Measurements from ENCODE around the gene CDK5RAP2.
"Not testable (repeated sequence)": the region's sequence is repeated elsewhere in the genome, so short reads cannot be mapped to it uniquely, and the experiment has no call there.

Gene CDK5RAP2

GRCh38 chr9:120521101-120521500 is 58.9 kb downstream of the CDK5RAP2 start:
- in situ Hi-C loops (cut with HindIII; ENCODE audit: low sequenced_read_pairs), result no loop called here

GRCh38 chr9:120515996-120516395 is 64.0 kb downstream of the CDK5RAP2 start:
- in situ Hi-C loops (cut with HindIII; ENCODE audit: low sequenced_read_pairs), result not testable (repeated sequence)

- in situ Hi-C loops (cut with HindIII; ENCODE audit: low sequenced_read_pairs), result not testable (repeated sequence)
These were observed 64.5 kb downstream of the CDK5RAP2 start for GRCh38 chr9:120515481-120515880.

GRCh38 chr9:120514405-120514804 is 65.6 kb downstream of the CDK5RAP2 start:
- in situ Hi-C loops (cut with HindIII; ENCODE audit: low sequenced_read_pairs), result no loop called here

- in situ Hi-C loops (cut with HindIII; ENCODE audit: low sequenced_read_pairs), result no loop called here
These were observed 66.1 kb downstream of the CDK5RAP2 start for GRCh38 chr9:120513825-120514396.

- in situ Hi-C loops (cut with HindIII; ENCODE audit: low sequenced_read_pairs), result no loop called here
These were observed 69.2 kb downstream of the CDK5RAP2 start for GRCh38 chr9:120510816-120511215.

GRCh38 chr9:120507936-120508510 is 71.9 kb downstream of the CDK5RAP2 start:
- in situ Hi-C loops (cut with HindIII; ENCODE audit: low sequenced_read_pairs), result no loop called here

- in situ Hi-C loops (cut with HindIII; ENCODE audit: low sequenced_read_pairs), result no loop called here
These were observed 74.8 kb downstream of the CDK5RAP2 start for GRCh38 chr9:120505186-120505585.

- in situ Hi-C loops (cut with HindIII; ENCODE audit: low sequenced_read_pairs), result no loop called here
These were observed 79.2 kb downstream of the CDK5RAP2 start for GRCh38 chr9:120500733-120501132.

- in situ Hi-C loops (cut with HindIII; ENCODE audit: low sequenced_read_pairs), result not testable (repeated sequence)
These were observed 82.1 kb downstream of the CDK5RAP2 start for GRCh38 chr9:120497865-120498264.

GRCh38 chr9:120496438-120496837 is 83.5 kb downstream of the CDK5RAP2 start:
- in situ Hi-C loops (cut with HindIII; ENCODE audit: low sequenced_read_pairs), result not testable (repeated sequence)

- in situ Hi-C loops (cut with HindIII; ENCODE audit: low sequenced_read_pairs), result no loop called here
These were observed 88.9 kb downstream of the CDK5RAP2 start for GRCh38 chr9:120490888-120491595.

GRCh38 chr9:120486835-120487234 is 93.1 kb downstream of the CDK5RAP2 start:
- in situ Hi-C loops (cut with HindIII; ENCODE audit: low sequenced_read_pairs), result no loop called here

GRCh38 chr9:120486347-120486746 is 93.6 kb downstream of the CDK5RAP2 start:
- in situ Hi-C loops (cut with HindIII; ENCODE audit: low sequenced_read_pairs), result no loop called here

- in situ Hi-C loops (cut with HindIII; ENCODE audit: low sequenced_read_pairs), result no loop called here
These were observed 94.2 kb downstream of the CDK5RAP2 start for GRCh38 chr9:120485788-120486187.

- in situ Hi-C loops (cut with HindIII; ENCODE audit: low sequenced_read_pairs), result no loop called here
These were observed 95.8 kb downstream of the CDK5RAP2 start for GRCh38 chr9:120484162-120484561.

GRCh38 chr9:120482424-120483186 is 97.4 kb downstream of the CDK5RAP2 start:
- in situ Hi-C loops (cut with HindIII; ENCODE audit: low sequenced_read_pairs), result no loop called here

- in situ Hi-C loops (cut with HindIII; ENCODE audit: low sequenced_read_pairs), result no loop called here
These were observed 98.1 kb downstream of the CDK5RAP2 start for GRCh38 chr9:120481846-120482245.

- in situ Hi-C loops (cut with HindIII; ENCODE audit: low sequenced_read_pairs), result no loop called here
These were observed 98.7 kb downstream of the CDK5RAP2 start for GRCh38 chr9:120481248-120481647.

GRCh38 chr9:120480707-120481106 is 99.3 kb downstream of the CDK5RAP2 start:
- in situ Hi-C loops (cut with HindIII; ENCODE audit: low sequenced_read_pairs), result no loop called here

GRCh38 chr9:120478208-120478607 is 101.8 kb downstream of the CDK5RAP2 start:
- in situ Hi-C loops (cut with HindIII; ENCODE audit: low sequenced_read_pairs), result no loop called here
